Spleen (tissue), 11 donors: ENCODE results near the gene GANAB. TPM values are rescaled to one million over a fixed set of nuclear protein-coding genes. Genes with fewer than 3 reads are reported as not detected.

ENCODE experiments used
- DNase-seq: peaks from one replicate; pipeline ENCODE4 v3.0.0-alpha.2; 2020
- H3K27ac ChIP-seq, 8 donors: fragments of 200-600 bp; sonication (generic) in 7 of 8; 1 replicate in 4 of 8; 2 replicates in 4 of 8; pipeline versions ENCODE4 v1.5.0 to v1.8.0; 2016 to 2021; ENCODE audit warnings: inconsistent platforms in 4 of 8, mild to moderate bottlenecking in 4 of 8, moderate library complexity in 1 of 8
- H3K27me3 ChIP-seq, 7 donors: fragments of 200-600 bp; sonication (generic) in 6 of 7; replicated peaks in 1 of 7; 1 replicate in 4 of 7; 2 replicates in 3 of 7; pipeline versions ENCODE4 v1.5.0 to v1.8.0; 2016 to 2021; ENCODE audit warnings: inconsistent platforms in 3 of 7, mild to moderate bottlenecking in 1 of 7
- H3K36me3 ChIP-seq, 6 donors: fragments of 200-600 bp; sonication (generic) in 5 of 6; 1 replicate in 4 of 6; 2 replicates in 2 of 6; pipeline versions ENCODE4 v1.5.0 to v1.8.0; 2016 to 2021; ENCODE audit warnings: inconsistent platforms in 2 of 6
- H3K4me1 ChIP-seq, 6 donors: fragments of 200-600 bp; sonication (generic) in 5 of 6; 1 replicate in 3 of 6; 2 replicates in 3 of 6; pipeline versions ENCODE4 v1.5.0 to v1.8.0; 2016 to 2021; ENCODE audit warnings: inconsistent platforms in 3 of 6
- H3K4me3 ChIP-seq, 8 donors: fragments of 200-600 bp; sonication (generic) in 7 of 8; 1 replicate in 4 of 8; 2 replicates in 4 of 8; pipeline versions ENCODE4 v1.5.0 to v1.8.0; 2016 to 2021; ENCODE audit warnings: inconsistent platforms in 4 of 8, mild to moderate bottlenecking in 4 of 8, moderate library complexity in 2 of 8
- H3K9me3 ChIP-seq, 8 donors: fragments of 200-600 bp; sonication (generic) in 7 of 8; 1 replicate in 4 of 8; 2 replicates in 4 of 8; pipeline versions ENCODE4 v1.5.0 to v1.8.0; 2016 to 2021; ENCODE audit warnings: inconsistent platforms in 4 of 8
- POLR2A ChIP-seq, 3 donors: fragments of 450-650 bp; IDR thresholded peaks; one replicate each; pipeline ENCODE4 v1.5.1; 2017; ENCODE audit warnings: antibody characterized with exemption in 3 of 3, mild to moderate bottlenecking in 1 of 3
- POLR2AphosphoS5 ChIP-seq, 3 donors: sonication (generic); formaldehyde crosslinking; IDR thresholded peaks; one replicate each; pipeline ENCODE4 v1.5.1; 2017; ENCODE audit warnings: antibody characterized with exemption in 3 of 3
- WGBS, 5 donors: extraction: QIAGEN DNeasy Blood & Tissue Kit in 3 of 5; methylation state at CpG; one replicate each; pipeline versions ENCODE4 v1.1.5 to v1.1.7; 2013 to 2018; 5-methylcytosine and 5-hydroxymethylcytosine counted together
- intact Hi-C: fragments of 100-400 bp; cut with DNase I; formaldehyde crosslinking; loops from one replicate; pipeline ENCODE4 v1.15.0; 2023; ENCODE audit warnings: low total_unique reads
- polyA plus RNA-seq, 3 donors: library from polyadenylated mRNA; stranded (reverse); fragments of 200-250 nt; gene quantifications; one replicate each; pipeline ENCODE4 v1.2.1, GENCODE V29; 2013
- total RNA-seq, 7 donors: library from RNA; depleted of rRNA in 3 of 7; stranded (reverse); fragments of >200 nt in 3 of 7; fragmentation: NEBNext Ultra II Directional in 4 of 7; extraction: Animal tissue kit (Norgen Biotek cat#: 25700) in 4 of 7; gene quantifications; one replicate each; pipeline versions ENCODE4 v1.1.0 to v1.2.1, GENCODE V29; 2016 to 2021
- TF ChIP-seq, protein P1 (sequence below), 11 experiments: fragments of 200-600 bp in 7 of 11; fragments of 450-650 bp in 4 of 11; sonication (generic) in 4 of 11; IDR thresholded peaks in 8 of 11; conservative IDR thresholded peaks in 3 of 11; 1 replicate in 7 of 11; 2 replicates in 4 of 11; pipeline versions ENCODE4 v1.4.0 to v1.8.0; 2016 to 2021; ENCODE audit warnings: antibody characterized with exemption in 11 of 11, inconsistent platforms in 4 of 11, mild to moderate bottlenecking in 1 of 11
- donor health status: healthy with polysubstance abuse.
- donor health status: DM: no; HTN: no; CAD: no; lungs with moderate emphysema.
- donor health status: DM: no; HTN: no; CAD: no.
- donor health status: Bipolar disorder and iron deficiency.
- donor health status: healthy.
- donor health status: DM: no; HTN: no; CAD: no.
- donor health status: DM: yes; HTN: yes; CAD: no.

Gene GANAB
- total and polyA plus RNA-seq, 10 donors, result 49.0 to 245 (median 136) TPM

DNA sequence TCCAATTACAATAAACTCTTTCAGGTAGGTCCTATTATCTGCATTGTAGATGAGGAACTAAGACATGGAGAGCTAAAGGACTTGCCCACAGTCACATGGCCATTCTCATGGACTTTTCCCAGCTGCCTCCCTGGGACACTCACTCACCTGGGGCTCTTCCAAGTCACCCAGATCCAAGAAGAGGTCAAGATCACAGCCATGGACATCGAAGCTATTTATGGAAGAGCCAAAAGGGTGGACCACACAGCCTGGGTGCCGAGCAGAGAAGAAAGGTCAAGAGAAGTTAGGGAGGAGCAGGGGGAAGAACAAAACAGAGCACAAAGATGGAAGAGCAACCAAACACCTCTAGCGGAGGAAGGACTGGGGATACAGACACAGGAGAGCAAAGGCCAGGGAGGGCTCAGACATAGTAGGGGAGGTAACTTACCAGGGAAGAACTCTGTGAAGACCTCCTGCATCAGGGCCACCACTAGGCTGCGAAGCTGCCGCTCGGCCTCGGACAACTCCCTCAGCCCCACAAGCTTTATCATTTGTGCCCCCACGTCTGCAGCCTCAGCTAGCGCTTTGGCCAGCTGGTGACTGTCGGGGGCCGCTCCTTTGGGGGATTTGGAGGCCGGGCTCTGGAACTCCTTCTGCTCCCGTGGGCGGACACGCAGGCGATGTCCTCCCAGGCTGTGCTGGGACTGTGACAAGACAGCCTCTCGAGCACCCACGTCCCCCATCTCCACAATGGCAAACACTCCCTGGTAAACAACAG, 65.3 kb downstream of the GANAB start:
- 88 to 97% (median 93%) methylated on average over 11 to 18 of the region's 18 CpGs for WGBS, 5 donors
- peak; percentile 66 for DNase-seq
- H3K36me3 ChIP-seq, result peaks cover 0 to 98% (median 68%) of the 10 kb centered on the region in 6 donors
- TF ChIP-seq POLR2AphosphoS5 (IDR thresholded peaks at IDR 0.05), result no peak
- TF ChIP-seq, protein P1, sequence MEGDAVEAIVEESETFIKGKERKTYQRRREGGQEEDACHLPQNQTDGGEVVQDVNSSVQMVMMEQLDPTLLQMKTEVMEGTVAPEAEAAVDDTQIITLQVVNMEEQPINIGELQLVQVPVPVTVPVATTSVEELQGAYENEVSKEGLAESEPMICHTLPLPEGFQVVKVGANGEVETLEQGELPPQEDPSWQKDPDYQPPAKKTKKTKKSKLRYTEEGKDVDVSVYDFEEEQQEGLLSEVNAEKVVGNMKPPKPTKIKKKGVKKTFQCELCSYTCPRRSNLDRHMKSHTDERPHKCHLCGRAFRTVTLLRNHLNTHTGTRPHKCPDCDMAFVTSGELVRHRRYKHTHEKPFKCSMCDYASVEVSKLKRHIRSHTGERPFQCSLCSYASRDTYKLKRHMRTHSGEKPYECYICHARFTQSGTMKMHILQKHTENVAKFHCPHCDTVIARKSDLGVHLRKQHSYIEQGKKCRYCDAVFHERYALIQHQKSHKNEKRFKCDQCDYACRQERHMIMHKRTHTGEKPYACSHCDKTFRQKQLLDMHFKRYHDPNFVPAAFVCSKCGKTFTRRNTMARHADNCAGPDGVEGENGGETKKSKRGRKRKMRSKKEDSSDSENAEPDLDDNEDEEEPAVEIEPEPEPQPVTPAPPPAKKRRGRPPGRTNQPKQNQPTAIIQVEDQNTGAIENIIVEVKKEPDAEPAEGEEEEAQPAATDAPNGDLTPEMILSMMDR (IDR thresholded peaks at IDR 0.05 in 8 of 11, conservative IDR thresholded peaks at IDR 0.05 in 3 of 11), result no peak
- no peak for TF ChIP-seq POLR2A (IDR thresholded peaks at IDR 0.05)
- no peaks in the 10 kb centered on the region for H3K9me3 ChIP-seq
- H3K4me3 ChIP-seq, result no peak overlapping the region
- no peak overlapping the region for H3K27ac ChIP-seq
- intact Hi-C loops, result no loop called here
- H3K27me3 ChIP-seq, result no peaks in the 10 kb centered on the region
- H3K4me1 ChIP-seq, result peaks cover 2 to 26% (median 13%) of the 10 kb centered on the region in 6 donors

DNA sequence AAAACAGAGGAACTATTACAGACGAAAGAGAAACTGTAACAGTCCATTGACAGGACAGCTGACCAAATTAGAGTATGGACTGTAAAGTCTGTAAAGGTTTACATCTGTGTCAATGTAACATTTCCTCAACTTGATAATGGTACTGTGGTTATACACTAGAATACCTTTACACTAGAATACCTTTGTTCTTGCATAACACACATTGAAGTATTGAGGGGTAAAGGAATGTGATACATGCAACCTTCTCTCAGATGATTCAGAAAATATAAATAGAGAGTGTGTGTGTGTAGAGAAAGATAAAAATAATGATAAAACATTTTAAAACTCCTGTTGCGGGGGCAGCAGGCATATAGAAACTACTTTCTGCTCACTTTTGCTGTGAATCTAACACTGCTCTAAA, 67.2 kb downstream of the GANAB start:
- Histone ChIP-seq H3K36me3 (peaks cover 0 to 89% (median 58%) of the 10 kb centered on the region in 6 donors), H3K9me3 (no peaks in the 10 kb centered on the region), H3K27ac (peak overlapping the region in 1 of 8 donors; percentile 87), H3K27me3 (no peaks in the 10 kb centered on the region), H3K4me1 (peaks cover 15 to 44% (median 31%) of the 10 kb centered on the region in 6 donors), H3K4me3 (no peak overlapping the region)
- intact Hi-C loops, result no loop called here
- TF ChIP-seq, protein P1 (IDR thresholded peaks at IDR 0.05 in 8 of 11, conservative IDR thresholded peaks at IDR 0.05 in 3 of 11), result no peak
- TF ChIP-seq POLR2AphosphoS5 (IDR thresholded peaks at IDR 0.05), result no peak
- TF ChIP-seq POLR2A (IDR thresholded peaks at IDR 0.05), result no peak
- WGBS, 5 donors, result 88 to 94% (median 91%) methylated on average over 2 of the region's 2 CpGs
- DNase-seq, result no peak

DNA sequence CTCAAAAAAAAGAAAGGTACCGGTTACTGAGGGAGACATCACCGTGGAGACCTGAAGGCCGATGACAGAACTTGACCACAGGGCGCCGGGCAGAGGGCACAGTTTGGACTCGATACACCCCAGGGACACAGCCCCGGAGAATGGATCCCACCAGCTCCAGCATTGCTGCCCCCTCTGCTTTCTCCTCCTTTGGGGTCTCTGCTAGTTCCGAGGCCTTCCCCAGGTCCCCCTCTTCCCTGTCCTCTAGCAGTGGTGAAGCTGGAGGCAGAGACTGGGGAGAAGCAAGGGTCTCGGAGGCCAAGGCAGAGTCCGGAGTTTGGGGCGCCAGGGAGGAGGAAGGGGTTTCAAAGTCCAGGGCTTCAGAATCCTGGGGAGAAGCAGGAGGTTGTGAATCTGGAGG, 67.9 kb downstream of the GANAB start:
- peak; percentile 71 for DNase-seq
- Histone ChIP-seq H3K4me3 (no peak overlapping the region), H3K27me3 (no peaks in the 10 kb centered on the region), H3K36me3 (peaks cover 0 to 82% (median 56%) of the 10 kb centered on the region in 6 donors), H3K9me3 (no peaks in the 10 kb centered on the region), H3K27ac (peak overlapping the region in 5 of 8 donors; percentile 69 to 91 (median 87)), H3K4me1 (peaks cover 15 to 44% (median 32%) of the 10 kb centered on the region in 6 donors)
- intact Hi-C loops, result no loop called here
- TF ChIP-seq POLR2AphosphoS5 (IDR thresholded peaks at IDR 0.05), result no peak
- TF ChIP-seq, protein P1 (IDR thresholded peaks at IDR 0.05 in 8 of 11, conservative IDR thresholded peaks at IDR 0.05 in 3 of 11), result no peak
- TF ChIP-seq POLR2A (IDR thresholded peaks at IDR 0.05), result no peak
- WGBS, 5 donors, result 96 to 98% (median 97%) methylated on average over 11 of the region's 11 CpGs

DNA sequence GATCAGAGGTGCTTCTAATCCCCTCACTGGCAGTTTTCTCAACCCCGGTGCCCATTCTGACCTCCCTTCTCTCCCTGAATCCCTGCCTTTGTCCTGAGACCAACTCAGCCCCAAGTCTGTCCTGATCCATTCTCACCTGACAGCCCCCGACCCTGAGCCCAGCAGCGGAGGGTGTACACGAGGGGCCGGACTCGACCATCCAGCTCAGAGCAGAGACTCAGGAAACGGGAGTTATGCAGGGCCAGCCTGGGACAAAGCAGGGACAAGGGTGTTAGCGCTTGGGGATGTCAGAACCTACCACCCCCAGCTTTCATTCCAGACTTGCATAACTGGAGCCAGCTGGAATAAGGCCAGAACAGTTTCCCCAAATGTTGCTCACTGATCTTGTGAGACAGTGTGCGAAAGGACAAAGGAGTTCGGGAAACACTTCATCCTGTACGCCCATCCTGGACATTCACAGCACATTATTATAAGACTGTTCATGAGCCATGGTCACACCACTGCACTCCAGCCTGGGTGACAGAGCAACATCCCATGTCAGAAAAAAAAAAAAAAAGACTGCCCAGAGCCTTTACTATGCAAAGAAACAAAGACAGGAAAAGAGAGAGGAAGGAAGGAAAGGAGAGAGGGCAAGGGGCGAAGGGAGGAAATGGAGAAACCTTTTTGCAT, 69.2 kb downstream of the GANAB start:
- DNase-seq, result peak; percentile 78
- no peaks in the 10 kb centered on the region for H3K9me3 ChIP-seq
- intact Hi-C loops, result no loop called here
- H3K27ac ChIP-seq, result peak overlapping the region; percentile 58 to 91 (median 86)
- H3K4me3 ChIP-seq, result peak overlapping the region in 1 of 8 donors; percentile 14
- WGBS, 5 donors, result 57 to 77% (median 64%) methylated on average over 12 of the region's 12 CpGs
- no peaks in the 10 kb centered on the region for H3K27me3 ChIP-seq
- peaks cover 0 to 75% (median 53%) of the 10 kb centered on the region in 6 donors for H3K36me3 ChIP-seq
- H3K4me1 ChIP-seq, result peaks cover 22 to 56% (median 41%) of the 10 kb centered on the region in 6 donors
- TF ChIP-seq POLR2A (IDR thresholded peaks at IDR 0.05) (no peak), POLR2AphosphoS5 (IDR thresholded peaks at IDR 0.05) (peak in 2 of 3 donors; percentile 47 to 48)
